Nephron (organoid): ENCODE data around the gene HOXD11.

Source experiments
- H3K27ac Mint-ChIP-seq, 3 experiments: 2 replicates each; pipeline ENCODE4 v1.8.0; 2020; ENCODE audit warnings: mixed read lengths in 3 of 3, mild to moderate bottlenecking in 2 of 3, moderate library complexity in 1 of 3
- H3K27me3 Mint-ChIP-seq: 2 replicates; pipeline ENCODE4 v1.8.0; 2021; ENCODE audit warnings: low read depth, mild to moderate bottlenecking, moderate library complexity, mixed read lengths
- H3K36me3 Mint-ChIP-seq: 2 replicates; pipeline ENCODE4 v1.8.0; 2020; ENCODE audit warnings: low read depth, mixed read lengths
- H3K4me1 Mint-ChIP-seq: 2 replicates; pipeline ENCODE4 v1.8.0; 2020; ENCODE audit warnings: mixed read lengths
- H3K4me3 Mint-ChIP-seq, 3 experiments: 2 replicates each; pipeline ENCODE4 v1.8.0; 2020; ENCODE audit warnings: mild to moderate bottlenecking in 3 of 3, mixed read lengths in 3 of 3, moderate library complexity in 2 of 3
- H3K9me3 Mint-ChIP-seq: 2 replicates; pipeline ENCODE4 v1.8.0; 2020; ENCODE audit warnings: mixed read lengths
- CTCF ChIP-seq, 3 experiments: fragments of 200-600 bp; sonication (generic); IDR thresholded peaks; one replicate each; pipeline ENCODE4 v1.5.0; 2021; ENCODE audit warnings: antibody characterized with exemption in 3 of 3; ENCODE audit not compliant: unreplicated experiment in 3 of 3

Gene HOXD11

GRCh38 chr2:176080540-176081375 is 26.3 kb upstream of the HOXD11 start:
- Mint-ChIP-seq H3K9me3 (peaks cover 3% of the 10 kb centered on the region), H3K27ac (no peak overlapping the region), H3K4me1 (peaks cover 43% of the 10 kb centered on the region), H3K36me3 (no peaks in the 10 kb centered on the region), H3K4me3 (peak overlapping the region; percentile 43 to 71 (median 61)), H3K27me3 (peaks cover 97% of the 10 kb centered on the region)
- TF ChIP-seq CTCF (IDR thresholded peaks at IDR 0.05; ENCODE audit: unreplicated experiment in 3 of 3): no peak

DNA sequence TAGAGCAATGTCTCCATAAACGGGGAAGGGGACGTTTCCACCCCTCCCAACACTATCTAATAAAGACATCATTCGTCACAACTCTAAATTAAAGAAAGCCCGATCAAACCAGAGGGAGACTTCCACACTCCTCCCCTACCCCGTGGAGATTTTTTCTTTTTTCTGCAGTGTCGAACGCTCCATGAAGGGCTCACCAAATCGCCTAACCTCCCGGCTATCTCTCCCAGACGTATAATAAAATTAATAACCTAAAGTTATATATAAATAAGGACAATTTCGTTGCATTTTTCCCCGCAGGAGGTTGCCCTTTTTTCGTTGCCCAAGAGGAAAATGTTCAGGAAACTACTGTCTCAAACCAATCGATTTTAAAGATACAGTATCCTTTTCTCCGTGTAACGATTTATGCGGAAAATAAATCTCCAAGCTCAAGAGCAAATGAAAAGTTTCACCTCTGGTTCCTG is 25.7 kb upstream of the HOXD11 start:
- Mint-ChIP-seq H3K4me1 (peaks cover 43% of the 10 kb centered on the region), H3K36me3 (no peaks in the 10 kb centered on the region), H3K4me3 (peak overlapping the region; percentile 36 to 71 (median 61)), H3K27me3 (peaks cover 97% of the 10 kb centered on the region), H3K27ac (no peak overlapping the region), H3K9me3 (peaks cover 3% of the 10 kb centered on the region)
- no peak for TF ChIP-seq CTCF (IDR thresholded peaks at IDR 0.05; ENCODE audit: unreplicated experiment in 3 of 3)

DNA sequence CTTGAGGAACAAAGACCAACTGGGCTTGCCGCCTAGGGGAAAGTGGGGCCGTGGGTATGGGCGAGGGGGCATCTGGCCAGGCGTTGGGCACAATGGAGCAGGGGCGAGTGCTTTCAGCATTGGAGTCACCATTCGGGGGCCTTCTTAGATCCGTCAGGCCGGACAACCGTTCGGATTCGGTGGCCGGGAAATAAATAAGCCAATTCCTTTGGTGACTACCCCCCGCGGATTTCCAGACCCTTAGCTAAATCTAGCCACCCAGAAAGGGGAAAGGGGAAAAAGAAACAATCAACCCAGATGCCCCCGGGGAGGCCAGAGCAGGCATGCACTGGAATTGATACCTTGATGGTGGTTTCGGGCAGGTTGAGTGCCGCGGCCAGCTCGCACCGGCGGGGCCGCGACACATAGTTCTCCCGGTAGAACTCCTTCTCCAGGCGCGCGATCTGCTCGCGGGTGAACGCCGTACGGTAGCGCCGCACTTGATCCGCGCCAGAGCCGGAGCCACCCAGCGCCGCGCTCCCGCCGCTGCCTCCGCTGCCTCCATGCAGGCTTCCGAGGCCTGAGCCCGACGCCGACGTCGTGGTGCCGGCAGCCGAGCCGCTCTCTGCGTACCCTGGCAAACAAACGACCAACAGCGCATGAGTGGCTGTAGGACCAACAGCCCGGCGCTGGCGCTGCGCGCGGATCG is 25.1 kb upstream of the HOXD11 start:
- peaks cover 97% of the 10 kb centered on the region for H3K27me3 Mint-ChIP-seq
- no peak overlapping the region for H3K27ac Mint-ChIP-seq
- H3K4me3 Mint-ChIP-seq: peak overlapping the region in 1 of 3 experiments; percentile 15
- no peaks in the 10 kb centered on the region for H3K36me3 Mint-ChIP-seq
- peaks cover 43% of the 10 kb centered on the region for H3K4me1 Mint-ChIP-seq
- H3K9me3 Mint-ChIP-seq: peaks cover 5% of the 10 kb centered on the region
- no peak for TF ChIP-seq CTCF (IDR thresholded peaks at IDR 0.05; ENCODE audit: unreplicated experiment in 3 of 3)

DNA sequence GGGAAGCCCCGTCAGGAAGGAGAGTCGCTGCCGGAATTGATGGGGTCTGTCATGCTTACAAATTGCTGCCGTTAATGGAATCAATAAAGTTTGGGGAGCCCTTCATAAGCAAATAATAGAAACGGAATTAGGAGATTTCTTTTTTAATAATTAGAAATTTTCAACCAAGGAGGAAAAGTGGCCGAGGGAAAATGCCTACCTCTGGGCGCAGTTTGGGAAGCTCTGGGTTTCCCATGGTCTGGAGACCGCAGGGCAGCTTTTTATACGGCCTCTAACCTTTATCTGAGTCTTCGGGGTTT is 24.6 kb upstream of the HOXD11 start:
- Mint-ChIP-seq H3K27me3 (peaks cover 97% of the 10 kb centered on the region), H3K36me3 (no peaks in the 10 kb centered on the region), H3K27ac (no peak overlapping the region), H3K9me3 (peaks cover 6% of the 10 kb centered on the region), H3K4me3 (peak overlapping the region in 2 of 3 experiments; percentile 15 to 50), H3K4me1 (peaks cover 43% of the 10 kb centered on the region)
- TF ChIP-seq CTCF (IDR thresholded peaks at IDR 0.05; ENCODE audit: unreplicated experiment in 3 of 3): no peak

DNA sequence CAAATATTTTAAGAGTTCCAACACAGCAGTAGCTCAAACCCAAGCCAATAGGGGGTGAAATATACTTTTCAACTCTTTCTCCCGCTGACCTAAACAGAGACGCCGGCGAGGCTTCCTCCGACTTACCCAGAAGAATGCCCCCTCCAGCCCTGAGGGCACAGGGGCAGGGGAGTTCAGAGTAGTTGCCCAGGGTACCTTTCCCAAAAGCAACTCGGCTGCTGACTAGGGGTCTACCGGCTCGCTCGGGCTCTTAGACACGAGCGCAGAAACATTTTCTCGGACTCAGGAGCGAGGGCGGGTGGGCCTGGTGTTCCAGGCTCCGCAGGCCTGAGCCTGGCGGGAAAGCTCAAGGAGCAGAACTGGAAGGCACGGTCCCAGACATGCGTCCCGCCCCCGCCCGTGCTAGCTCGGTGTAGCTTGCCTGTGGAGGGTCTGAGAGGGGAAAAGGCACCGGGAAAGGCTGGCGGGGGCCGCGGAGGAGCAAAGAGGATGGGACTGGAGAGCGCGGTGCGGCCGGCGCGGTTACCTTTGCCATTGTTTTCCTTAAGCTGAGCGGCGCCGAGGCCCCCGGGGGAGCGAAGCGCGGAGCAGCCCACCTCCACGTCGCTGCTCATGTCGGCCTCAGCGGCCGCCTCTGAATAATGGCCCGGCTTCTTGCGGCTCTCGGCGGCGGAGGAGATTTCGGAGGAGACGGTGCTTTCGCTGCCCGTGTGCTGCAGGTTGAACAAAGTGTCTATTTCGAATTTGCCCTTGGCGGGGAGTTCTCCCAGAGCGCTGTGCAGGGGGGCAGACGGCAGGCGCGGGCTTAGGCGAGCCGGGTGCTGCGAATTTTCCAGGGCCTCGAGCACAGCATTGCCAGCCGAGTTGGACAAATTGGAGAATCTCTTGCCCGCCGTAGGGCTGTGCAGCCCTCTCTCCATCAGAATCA is 24.0 kb upstream of the HOXD11 start:
- Mint-ChIP-seq H3K4me3 (peak overlapping the region in 2 of 3 experiments; percentile 36 to 50), H3K27me3 (peaks cover 100% of the 10 kb centered on the region), H3K4me1 (peaks cover 44% of the 10 kb centered on the region), H3K9me3 (peaks cover 6% of the 10 kb centered on the region), H3K36me3 (no peaks in the 10 kb centered on the region), H3K27ac (no peak overlapping the region)
- no peak for TF ChIP-seq CTCF (IDR thresholded peaks at IDR 0.05; ENCODE audit: unreplicated experiment in 3 of 3)
